ENCODE results near the gene SLX9.

SLX9 gene

GRCh38 chr21:45001134-45002095, 61.6 kb downstream of the SLX9 start:
- Histone ChIP-seq H3K9ac (ENCODE audit: low read length) (no peak overlapping the region), H3K18ac (ENCODE audit: low read depth in 1 of 2, low read length in 2 of 2) (no peak overlapping the region), H2BK5ac (ENCODE audit: low read depth, low read length, poor library complexity, severe bottlenecking) (no peak overlapping the region), H3K23ac (ENCODE audit: low read length in 2 of 2) (no peak overlapping the region), H2AK5ac (ENCODE audit: low read length, severe bottlenecking) (no peak overlapping the region), H3K4me2 (ENCODE audit: low read length, poor library complexity, severe bottlenecking) (no peak overlapping the region), H3K4ac (ENCODE audit: low read depth in 1 of 2, low read length in 2 of 2) (no peak overlapping the region), H4K91ac (ENCODE audit: low read length) (peak overlapping the region; percentile 21), H2AFZ (ENCODE audit: low read depth, low read length) (no peak overlapping the region), H3K27me3 (ENCODE audit: control insufficient read depth in 1 of 2, insufficient read depth in 1 of 2, low read length in 2 of 2) (peaks cover 0 to 21% of the 10 kb centered on the region in 2 experiments), H3K36me3 (ENCODE audit: control insufficient read depth in 1 of 2, insufficient read depth in 2 of 2, low read depth in 1 of 2, low read length in 2 of 2) (no peaks in the 10 kb centered on the region), H3K14ac (ENCODE audit: low read length in 2 of 2) (no peak overlapping the region), H3K79me1 (replicated peaks; ENCODE audit: low read length, poor library complexity, severe bottlenecking) (no peaks in the 10 kb centered on the region), H3K27ac (ENCODE audit: low read length, poor library complexity, severe bottlenecking) (no peak overlapping the region), H3K4me3 (ENCODE audit: insufficient read depth in 1 of 2, low read depth in 1 of 2, low read length in 2 of 2) (no peak overlapping the region), H2BK15ac (ENCODE audit: low read depth, poor library complexity, severe bottlenecking) (no peak overlapping the region), H2BK120ac (ENCODE audit: low read depth, low read length) (no peak overlapping the region), H2BK12ac (ENCODE audit: low read length in 2 of 2) (no peak overlapping the region), H4K8ac (ENCODE audit: low read length) (no peak overlapping the region), H3K4me1 (ENCODE audit: control insufficient read depth, insufficient read depth, low read depth, low read length) (peaks cover 12% of the 10 kb centered on the region), H3K9me3 (ENCODE audit: control insufficient read depth, low read length) (peaks cover 5% of the 10 kb centered on the region)
- DNase-seq: no peak
- WGBS: 91% methylated on average over 46 of the region's 46 CpGs

- peaks cover 5% of the 10 kb centered on the region for H3K9me3 ChIP-seq (ENCODE audit: control insufficient read depth, low read length)
- H2BK120ac ChIP-seq (ENCODE audit: low read depth, low read length): no peak overlapping the region
- DNase-seq: no peak
- no peaks in the 10 kb centered on the region for H3K79me1 ChIP-seq (replicated peaks; ENCODE audit: low read length, poor library complexity, severe bottlenecking)
- H3K36me3 ChIP-seq (ENCODE audit: control insufficient read depth in 1 of 2, insufficient read depth in 2 of 2, low read depth in 1 of 2, low read length in 2 of 2): no peaks in the 10 kb centered on the region
- H3K23ac ChIP-seq (ENCODE audit: low read length in 2 of 2): no peak overlapping the region
- peak overlapping the region in 1 of 2 experiments; percentile 21 for H3K14ac ChIP-seq (ENCODE audit: low read length in 2 of 2)
- no peak overlapping the region for H2AK5ac ChIP-seq (ENCODE audit: low read length, severe bottlenecking)
- no peak overlapping the region for H2BK15ac ChIP-seq (ENCODE audit: low read depth, poor library complexity, severe bottlenecking)
- H3K27ac ChIP-seq (ENCODE audit: low read length, poor library complexity, severe bottlenecking): no peak overlapping the region
- no peak overlapping the region for H3K18ac ChIP-seq (ENCODE audit: low read depth in 1 of 2, low read length in 2 of 2)
- no peak overlapping the region for H2BK12ac ChIP-seq (ENCODE audit: low read length in 2 of 2)
- no peak overlapping the region for H3K4ac ChIP-seq (ENCODE audit: low read depth in 1 of 2, low read length in 2 of 2)
- H3K27me3 ChIP-seq (ENCODE audit: control insufficient read depth in 1 of 2, insufficient read depth in 1 of 2, low read length in 2 of 2): peaks cover 0 to 32% of the 10 kb centered on the region in 2 experiments
- H3K4me2 ChIP-seq (ENCODE audit: low read length, poor library complexity, severe bottlenecking): no peak overlapping the region
- H2AFZ ChIP-seq (ENCODE audit: low read depth, low read length): no peak overlapping the region
- peaks cover 11% of the 10 kb centered on the region for H3K4me1 ChIP-seq (ENCODE audit: control insufficient read depth, insufficient read depth, low read depth, low read length)
- 94% methylated on average over 27 of the region's 28 CpGs for WGBS
- no peak overlapping the region for H4K91ac ChIP-seq (ENCODE audit: low read length)
- H3K9ac ChIP-seq (ENCODE audit: low read length): no peak overlapping the region
- H3K4me3 ChIP-seq (ENCODE audit: insufficient read depth in 1 of 2, low read depth in 1 of 2, low read length in 2 of 2): no peak overlapping the region
- no peak overlapping the region for H4K8ac ChIP-seq (ENCODE audit: low read length)
- H2BK5ac ChIP-seq (ENCODE audit: low read depth, low read length, poor library complexity, severe bottlenecking): no peak overlapping the region
These were observed 62.8 kb downstream of the SLX9 start for GRCh38 chr21:45002381-45003204.

GRCh38 chr21:45003331-45004058, 63.7 kb downstream of the SLX9 start:
- 85% methylated on average over 14 of the region's 14 CpGs for WGBS
- Histone ChIP-seq H2BK15ac (ENCODE audit: low read depth, poor library complexity, severe bottlenecking) (no peak overlapping the region), H3K27ac (ENCODE audit: low read length, poor library complexity, severe bottlenecking) (no peak overlapping the region), H3K9ac (ENCODE audit: low read length) (no peak overlapping the region), H3K18ac (ENCODE audit: low read depth in 1 of 2, low read length in 2 of 2) (no peak overlapping the region), H2BK120ac (ENCODE audit: low read depth, low read length) (no peak overlapping the region), H3K36me3 (ENCODE audit: control insufficient read depth in 1 of 2, insufficient read depth in 2 of 2, low read depth in 1 of 2, low read length in 2 of 2) (no peaks in the 10 kb centered on the region), H3K23ac (ENCODE audit: low read length in 2 of 2) (no peak overlapping the region), H2BK12ac (ENCODE audit: low read length in 2 of 2) (no peak overlapping the region), H3K79me1 (replicated peaks; ENCODE audit: low read length, poor library complexity, severe bottlenecking) (no peaks in the 10 kb centered on the region), H3K14ac (ENCODE audit: low read length in 2 of 2) (no peak overlapping the region), H3K4me2 (ENCODE audit: low read length, poor library complexity, severe bottlenecking) (no peak overlapping the region), H3K4me3 (ENCODE audit: insufficient read depth in 1 of 2, low read depth in 1 of 2, low read length in 2 of 2) (no peak overlapping the region), H3K4ac (ENCODE audit: low read depth in 1 of 2, low read length in 2 of 2) (no peak overlapping the region), H2AK5ac (ENCODE audit: low read length, severe bottlenecking) (peak overlapping the region; percentile 20), H3K4me1 (ENCODE audit: control insufficient read depth, insufficient read depth, low read depth, low read length) (peaks cover 9% of the 10 kb centered on the region), H3K9me3 (ENCODE audit: control insufficient read depth, low read length) (peaks cover 5% of the 10 kb centered on the region), H4K91ac (ENCODE audit: low read length) (no peak overlapping the region), H2AFZ (ENCODE audit: low read depth, low read length) (no peak overlapping the region), H2BK5ac (ENCODE audit: low read depth, low read length, poor library complexity, severe bottlenecking) (no peak overlapping the region), H3K27me3 (ENCODE audit: control insufficient read depth in 1 of 2, insufficient read depth in 1 of 2, low read length in 2 of 2) (peaks cover 0 to 29% of the 10 kb centered on the region in 2 experiments), H4K8ac (ENCODE audit: low read length) (no peak overlapping the region)
- no peak for DNase-seq

Measured in mesenchymal stem cell (in vitro differentiated cells and primary cell).